SK-N-SH treated with all-trans-retinoic acid at 6 μM for 48 hours (cell line): ENCODE data around the gene PNPLA4.

Experiments used
- GLIS3 ChIP-seq: fragments of 250-450 bp; sonication (Bioruptor Pico); IDR thresholded peaks from 2 replicates; pipeline ENCODE4 v1.5.0; 2020; ENCODE audit warnings: mild to moderate bottlenecking, moderate library complexity
- PPARA ChIP-seq: fragments of 250-450 bp; sonication (Bioruptor Pico); IDR thresholded peaks from 2 replicates; pipeline ENCODE4 v1.5.0; 2020; ENCODE audit warnings: mild to moderate bottlenecking, borderline replicate concordance
- RARB ChIP-seq: fragments of 250-450 bp; sonication (Bioruptor Pico); IDR thresholded peaks from 2 replicates; pipeline ENCODE4 v1.8.0; 2021; ENCODE audit warnings: mild to moderate bottlenecking, moderate library complexity
- ZC3H10 ChIP-seq: fragments of 250-450 bp; sonication (Bioruptor Pico); IDR thresholded peaks from 2 replicates; pipeline ENCODE4 v1.5.1; 2021; ENCODE audit warnings: mild to moderate bottlenecking, moderate library complexity
- ZFP30 ChIP-seq: fragments of 450-650 bp; formaldehyde crosslinking; IDR thresholded peaks from 2 replicates; pipeline ENCODE4 v1.5.0; 2022; ENCODE audit warnings: mild to moderate bottlenecking, moderate library complexity
- ZNF565 ChIP-seq: fragments of 450-650 bp; formaldehyde crosslinking; conservative IDR thresholded peaks from 2 replicates; pipeline ENCODE4 v1.5.0; 2020; ENCODE audit warnings: low read depth, mild to moderate bottlenecking, moderate library complexity
- ZNF8 ChIP-seq: fragments of 450-650 bp; formaldehyde crosslinking; IDR thresholded peaks from 2 replicates; pipeline ENCODE4 v1.5.0; 2020; ENCODE audit warnings: mild to moderate bottlenecking, moderate library complexity
- TF ChIP-seq, protein P1 (sequence below): fragments of 250-450 bp; sonication (Bioruptor Pico); IDR thresholded peaks from 2 replicates; pipeline ENCODE4 v1.8.0; 2020; ENCODE audit warnings: mild to moderate bottlenecking, moderate library complexity, borderline replicate concordance
- TF ChIP-seq, protein P2 (sequence below): fragments of 250-450 bp; sonication (Bioruptor Pico); IDR thresholded peaks from 2 replicates; pipeline ENCODE4 v1.5.0; 2020; ENCODE audit warnings: mild to moderate bottlenecking, moderate library complexity

DNA sequence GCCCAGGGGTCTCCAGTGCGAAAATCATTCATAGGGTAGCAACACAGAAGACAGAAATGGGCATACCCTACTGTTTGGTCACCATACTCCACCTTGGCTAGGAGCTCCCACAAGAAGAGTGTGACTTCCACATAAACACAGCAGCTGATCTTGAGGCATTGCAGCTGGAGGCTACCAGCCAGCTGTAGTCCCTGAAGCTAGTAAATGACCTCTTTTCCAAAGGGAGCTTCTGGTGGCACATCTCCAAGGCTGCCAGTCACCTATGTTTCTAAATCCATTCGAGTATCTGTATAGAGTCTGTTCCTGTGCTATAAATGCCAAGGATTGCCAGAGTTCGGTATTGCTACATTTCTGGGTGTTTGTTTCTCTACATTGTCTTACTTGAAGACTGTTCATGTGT is 21.3 kb upstream of the PNPLA4 start:
- TF ChIP-seq, protein P1, sequence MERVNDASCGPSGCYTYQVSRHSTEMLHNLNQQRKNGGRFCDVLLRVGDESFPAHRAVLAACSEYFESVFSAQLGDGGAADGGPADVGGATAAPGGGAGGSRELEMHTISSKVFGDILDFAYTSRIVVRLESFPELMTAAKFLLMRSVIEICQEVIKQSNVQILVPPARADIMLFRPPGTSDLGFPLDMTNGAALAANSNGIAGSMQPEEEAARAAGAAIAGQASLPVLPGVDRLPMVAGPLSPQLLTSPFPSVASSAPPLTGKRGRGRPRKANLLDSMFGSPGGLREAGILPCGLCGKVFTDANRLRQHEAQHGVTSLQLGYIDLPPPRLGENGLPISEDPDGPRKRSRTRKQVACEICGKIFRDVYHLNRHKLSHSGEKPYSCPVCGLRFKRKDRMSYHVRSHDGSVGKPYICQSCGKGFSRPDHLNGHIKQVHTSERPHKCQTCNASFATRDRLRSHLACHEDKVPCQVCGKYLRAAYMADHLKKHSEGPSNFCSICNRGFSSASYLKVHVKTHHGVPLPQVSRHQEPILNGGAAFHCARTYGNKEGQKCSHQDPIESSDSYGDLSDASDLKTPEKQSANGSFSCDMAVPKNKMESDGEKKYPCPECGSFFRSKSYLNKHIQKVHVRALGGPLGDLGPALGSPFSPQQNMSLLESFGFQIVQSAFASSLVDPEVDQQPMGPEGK (CRISPR knock-in tag): no peak
- TF ChIP-seq PPARA (no peak), RARB (no peak), ZNF565 (CRISPR knock-in tag) (no peak), ZNF8 (no peak), ZC3H10 (no peak), GLIS3 (CRISPR knock-in tag) (no peak), ZFP30 (no peak)
- TF ChIP-seq, protein P2, sequence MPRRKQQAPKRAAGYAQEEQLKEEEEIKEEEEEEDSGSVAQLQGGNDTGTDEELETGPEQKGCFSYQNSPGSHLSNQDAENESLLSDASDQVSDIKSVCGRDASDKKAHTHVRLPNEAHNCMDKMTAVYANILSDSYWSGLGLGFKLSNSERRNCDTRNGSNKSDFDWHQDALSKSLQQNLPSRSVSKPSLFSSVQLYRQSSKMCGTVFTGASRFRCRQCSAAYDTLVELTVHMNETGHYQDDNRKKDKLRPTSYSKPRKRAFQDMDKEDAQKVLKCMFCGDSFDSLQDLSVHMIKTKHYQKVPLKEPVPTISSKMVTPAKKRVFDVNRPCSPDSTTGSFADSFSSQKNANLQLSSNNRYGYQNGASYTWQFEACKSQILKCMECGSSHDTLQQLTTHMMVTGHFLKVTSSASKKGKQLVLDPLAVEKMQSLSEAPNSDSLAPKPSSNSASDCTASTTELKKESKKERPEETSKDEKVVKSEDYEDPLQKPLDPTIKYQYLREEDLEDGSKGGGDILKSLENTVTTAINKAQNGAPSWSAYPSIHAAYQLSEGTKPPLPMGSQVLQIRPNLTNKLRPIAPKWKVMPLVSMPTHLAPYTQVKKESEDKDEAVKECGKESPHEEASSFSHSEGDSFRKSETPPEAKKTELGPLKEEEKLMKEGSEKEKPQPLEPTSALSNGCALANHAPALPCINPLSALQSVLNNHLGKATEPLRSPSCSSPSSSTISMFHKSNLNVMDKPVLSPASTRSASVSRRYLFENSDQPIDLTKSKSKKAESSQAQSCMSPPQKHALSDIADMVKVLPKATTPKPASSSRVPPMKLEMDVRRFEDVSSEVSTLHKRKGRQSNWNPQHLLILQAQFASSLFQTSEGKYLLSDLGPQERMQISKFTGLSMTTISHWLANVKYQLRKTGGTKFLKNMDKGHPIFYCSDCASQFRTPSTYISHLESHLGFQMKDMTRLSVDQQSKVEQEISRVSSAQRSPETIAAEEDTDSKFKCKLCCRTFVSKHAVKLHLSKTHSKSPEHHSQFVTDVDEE (CRISPR knock-in tag): no peak
